K562 (cell line): ENCODE data around the gene PRR7. TPM values are rescaled to one million over a fixed set of nuclear protein-coding genes. Genes with fewer than 3 reads are reported as not detected.
A peak's percentile ranks its signal among the peaks of the same experiment; 100 is the strongest.

ENCODE experiments used
- ARID2 ChIP-seq: fragments of 450-650 bp; IDR thresholded peaks from 2 replicates; pipeline ENCODE4 v1.6.1; 2017; ENCODE audit warnings: antibody characterized with exemption, mild to moderate bottlenecking
- BHLHE40 ChIP-seq: IDR thresholded peaks from 2 replicates; pipeline ENCODE4 v1.6.1; 2011; ENCODE audit warnings: low read length, improper control_type of control experiment
- FOXM1 ChIP-seq, 2 experiments: fragments of 450-650 bp in 1 of 2; sonication (generic) in 1 of 2; formaldehyde crosslinking in 1 of 2; IDR thresholded peaks; 2 replicates each; pipeline versions ENCODE4 v1.6.1 to v1.9.0; 2017 to 2022; ENCODE audit warnings: low read depth in 2 of 2, mild to moderate bottlenecking in 2 of 2, missing genetic modification reagents in 1 of 2, moderate library complexity in 1 of 2
- GABPB1 ChIP-seq: sonication (generic); formaldehyde crosslinking; IDR thresholded peaks from 2 replicates; pipeline ENCODE4 v1.8.0; 2022; ENCODE audit warnings: mild to moderate bottlenecking, missing genetic modification reagents
- MTF1 ChIP-seq: fragments of 250-450 bp; sonication (Bioruptor Pico); IDR thresholded peaks from 2 replicates; pipeline ENCODE4 v1.9.0; 2021; ENCODE audit warnings: moderate library complexity, mild to moderate bottlenecking, inconsistent platforms, borderline replicate concordance
- MYNN ChIP-seq, 2 experiments: sonication (generic); formaldehyde crosslinking in 1 of 2; IDR thresholded peaks; 2 replicates each; pipeline versions ENCODE4 v1.5.0 to v1.6.1; 2016 to 2020; ENCODE audit warnings: antibody characterized with exemption in 1 of 2, missing genetic modification reagents in 1 of 2
- NCOA6 ChIP-seq: fragments of 450-650 bp; IDR thresholded peaks from 2 replicates; pipeline ENCODE4 v1.6.1; 2017; ENCODE audit warnings: mild to moderate bottlenecking
- NEUROD1 ChIP-seq: fragments of 150-350 bp; IDR thresholded peaks from 2 replicates; pipeline ENCODE4 v1.6.1; 2014; ENCODE audit warnings: borderline replicate concordance, low read length, low read depth; ENCODE audit not compliant: partially characterized antibody
- NRF1 ChIP-seq, 2 experiments: fragments of 450-650 bp; IDR thresholded peaks in 1 of 2; conservative IDR thresholded peaks in 1 of 2; 2 replicates each; pipeline ENCODE4 v1.6.1; 2014; ENCODE audit warnings: mild to moderate bottlenecking in 2 of 2
- RBFOX2 ChIP-seq: fragments of 200-400 bp; formaldehyde crosslinking; IDR thresholded peaks from 2 replicates; pipeline ENCODE4 v1.6.1; 2017; ENCODE audit warnings: low read depth, mild to moderate bottlenecking, low read length, moderate library complexity
- RCOR1 ChIP-seq, 2 experiments: IDR thresholded peaks; 2 replicates each; pipeline ENCODE4 v1.6.1; 2012; ENCODE audit warnings: low read depth in 2 of 2, low read length in 2 of 2, borderline replicate concordance in 1 of 2, improper control_type of control experiment in 1 of 2
- TCF3 ChIP-seq: sonication (generic); formaldehyde crosslinking; IDR thresholded peaks from 2 replicates; pipeline ENCODE4 v1.4.0; 2020; ENCODE audit warnings: mild to moderate bottlenecking, missing genetic modification reagents
- TEAD1 ChIP-seq, 2 experiments: fragments of 450-650 bp in 1 of 2; sonication (generic) in 1 of 2; formaldehyde crosslinking; IDR thresholded peaks; 2 replicates each; pipeline versions ENCODE4 v1.4.0 to v1.8.0; 2020 to 2022; ENCODE audit warnings: mild to moderate bottlenecking in 2 of 2, missing genetic modification reagents in 1 of 2
- U2AF1 ChIP-seq: fragments of 200-400 bp; formaldehyde crosslinking; optimal IDR thresholded peaks from 2 replicates; pipeline ENCODE3; 2017; ENCODE audit warnings: mild to moderate bottlenecking, low read depth, low read length, moderate library complexity
- ZBTB7A ChIP-seq: IDR thresholded peaks from 2 replicates; pipeline ENCODE4 v1.6.1; 2011; ENCODE audit warnings: low read depth, mild to moderate bottlenecking, low read length, moderate library complexity, borderline replicate concordance; ENCODE audit not compliant: control insufficient read depth
- polyA plus RNA-seq, 8 experiments: library from polyadenylated mRNA; depleted of rRNA in 4 of 8; stranded (reverse) in 5 of 8; unstranded in 3 of 8; fragments of >200 nt; fragmentation: Nextera tagmentation in 2 of 8; fragmentation: Illumina TruSeq in 1 of 8; extraction: Ambion mirVana in 2 of 8; extraction: Trizol in 1 of 8; gene quantifications; 2 replicates each; pipeline versions ENCODE4 v1.2.1 to v1.2.3, GENCODE V29; 2011 to 2014; ENCODE audit warnings: inconsistent platforms in 1 of 8, missing spikeins in 1 of 8
- total RNA-seq, 7 experiments: library from RNA; depleted of rRNA in 6 of 7; stranded (reverse); fragments of >200 nt in 6 of 7; fragmentation: Illumina TruSeq in 2 of 7; extraction: Trizol in 2 of 7; gene quantifications; 2 replicates each; pipeline versions ENCODE4 v1.2.1 to v1.2.3, GENCODE V29; 2011 to 2021; ENCODE audit warnings: low replicate concordance in 1 of 7
- TF ChIP-seq, protein P1 (sequence below): fragments of 450-650 bp; IDR thresholded peaks from 2 replicates; pipeline ENCODE4 v1.6.1; 2016
- TF ChIP-seq, protein P2 (sequence below), 2 experiments: fragments of 200-800 bp in 1 of 2; sonication (Bioruptor generic) in 1 of 2; sonication (generic) in 1 of 2; formaldehyde crosslinking in 1 of 2; IDR thresholded peaks in 1 of 2; conservative IDR thresholded peaks in 1 of 2; 2 replicates each; pipeline versions ENCODE4 v1.5.0 to v1.6.1; 2016 to 2020; ENCODE audit warnings: missing compliant biosample characterization in 1 of 2, missing genetic modification characterization in 1 of 2, missing genetic modification reagents in 1 of 2
- TF ChIP-seq, protein P3 (sequence below): fragments of 250-450 bp; sonication (Bioruptor Pico); IDR thresholded peaks from 2 replicates; pipeline ENCODE4 v1.4.0; 2020; ENCODE audit warnings: mild to moderate bottlenecking
- TF ChIP-seq, protein P4 (sequence below), 2 experiments: IDR thresholded peaks; 2 replicates each; pipeline ENCODE4 v1.6.1; 2012; ENCODE audit warnings: improper control_type of control experiment in 2 of 2, low read depth in 2 of 2, low read length in 2 of 2, borderline replicate concordance in 1 of 2

The PRR7 gene
- total and polyA plus RNA-seq, 9 of the 15 experiments (the other 6 are each of a cell fraction or from before 2014, with no cell fraction given): 0.80 to 11.3 (median 10.4) TPM; not detected in 4

DNA sequence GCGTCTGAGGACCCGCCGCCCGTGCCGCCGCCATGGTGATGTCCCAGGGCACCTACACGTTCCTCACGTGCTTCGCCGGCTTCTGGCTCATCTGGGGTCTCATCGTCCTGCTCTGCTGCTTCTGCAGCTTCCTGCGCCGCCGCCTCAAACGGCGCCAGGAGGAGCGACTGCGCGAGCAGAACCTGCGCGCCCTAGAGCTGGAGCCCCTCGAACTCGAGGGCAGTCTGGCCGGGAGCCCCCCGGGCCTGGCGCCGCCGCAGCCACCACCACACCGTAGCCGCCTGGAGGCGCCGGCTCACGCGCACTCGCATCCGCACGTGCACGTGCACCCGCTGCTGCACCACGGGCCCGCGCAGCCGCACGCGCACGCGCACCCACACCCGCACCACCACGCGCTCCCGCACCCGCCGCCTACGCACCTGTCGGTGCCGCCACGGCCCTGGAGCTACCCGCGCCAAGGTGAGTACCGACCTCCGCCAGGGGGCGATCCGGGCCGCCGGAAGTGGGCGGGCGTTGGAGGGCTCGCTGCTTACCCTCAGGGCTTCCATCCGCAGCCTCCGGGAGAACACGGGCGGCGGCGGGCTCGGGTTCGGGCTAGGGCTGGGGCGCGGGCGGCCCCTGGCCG is 8.5 kb downstream of the PRR7 start (continued):
- TF ChIP-seq, protein P1, sequence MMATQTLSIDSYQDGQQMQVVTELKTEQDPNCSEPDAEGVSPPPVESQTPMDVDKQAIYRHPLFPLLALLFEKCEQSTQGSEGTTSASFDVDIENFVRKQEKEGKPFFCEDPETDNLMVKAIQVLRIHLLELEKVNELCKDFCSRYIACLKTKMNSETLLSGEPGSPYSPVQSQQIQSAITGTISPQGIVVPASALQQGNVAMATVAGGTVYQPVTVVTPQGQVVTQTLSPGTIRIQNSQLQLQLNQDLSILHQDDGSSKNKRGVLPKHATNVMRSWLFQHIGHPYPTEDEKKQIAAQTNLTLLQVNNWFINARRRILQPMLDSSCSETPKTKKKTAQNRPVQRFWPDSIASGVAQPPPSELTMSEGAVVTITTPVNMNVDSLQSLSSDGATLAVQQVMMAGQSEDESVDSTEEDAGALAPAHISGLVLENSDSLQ: no peak
- TF ChIP-seq TEAD1 (CRISPR knock-in tag; IDR thresholded peaks at IDR 0.05) (peak in 1 of 2 experiments; percentile 42; a peak in 1 of 4 replicates), FOXM1 (IDR thresholded peaks at IDR 0.05; ENCODE audit: low read depth) (no peak), FOXM1 (CRISPR knock-in tag; IDR thresholded peaks at IDR 0.05; ENCODE audit: low read depth) (peak; percentile 93; the same call in 1 of the 2 replicates), TCF3 (CRISPR knock-in tag) (peak; percentile 33; the same call in 1 of the 2 replicates), RBFOX2 (peak; percentile 85), NEUROD1 (peak; percentile 79), RCOR1 (IDR thresholded peaks at IDR 0.05; ENCODE audit: borderline replicate concordance in 1 of 2, low read depth in 2 of 2, low read length in 2 of 2) (peak in 1 of 2 experiments; percentile 75; a peak in 1 of 4 replicates), GABPB1 (CRISPR knock-in tag) (peak; percentile 93), MYNN (IDR thresholded peaks at IDR 0.05) (peak; percentile 64; the same call in 1 of the 2 replicates), MYNN (CRISPR knock-in tag; IDR thresholded peaks at IDR 0.05) (no peak), U2AF1 (peak; percentile 36), NCOA6 (peak; percentile 17; the same call in 1 of the 2 replicates), BHLHE40 (peak; percentile 93), MTF1 (CRISPR knock-in tag) (no peak), ARID2 (no peak), ZBTB7A (peak; percentile 75), NRF1 (conservative IDR thresholded peaks at IDR 0.05 in 1 of 2, IDR thresholded peaks at IDR 0.05 in 1 of 2) (peak; percentile 92 to 93)
- TF ChIP-seq, protein P2, sequence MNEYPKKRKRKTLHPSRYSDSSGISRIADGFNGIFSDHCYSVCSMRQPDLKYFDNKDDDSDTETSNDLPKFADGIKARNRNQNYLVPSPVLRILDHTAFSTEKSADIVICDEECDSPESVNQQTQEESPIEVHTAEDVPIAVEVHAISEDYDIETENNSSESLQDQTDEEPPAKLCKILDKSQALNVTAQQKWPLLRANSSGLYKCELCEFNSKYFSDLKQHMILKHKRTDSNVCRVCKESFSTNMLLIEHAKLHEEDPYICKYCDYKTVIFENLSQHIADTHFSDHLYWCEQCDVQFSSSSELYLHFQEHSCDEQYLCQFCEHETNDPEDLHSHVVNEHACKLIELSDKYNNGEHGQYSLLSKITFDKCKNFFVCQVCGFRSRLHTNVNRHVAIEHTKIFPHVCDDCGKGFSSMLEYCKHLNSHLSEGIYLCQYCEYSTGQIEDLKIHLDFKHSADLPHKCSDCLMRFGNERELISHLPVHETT (CRISPR knock-in tag; conservative IDR thresholded peaks at IDR 0.05 in 1 of 2, IDR thresholded peaks at IDR 0.05 in 1 of 2): peak in 1 of 2 experiments; percentile 25; a peak in 1 of 4 replicates
- TF ChIP-seq, protein P3, sequence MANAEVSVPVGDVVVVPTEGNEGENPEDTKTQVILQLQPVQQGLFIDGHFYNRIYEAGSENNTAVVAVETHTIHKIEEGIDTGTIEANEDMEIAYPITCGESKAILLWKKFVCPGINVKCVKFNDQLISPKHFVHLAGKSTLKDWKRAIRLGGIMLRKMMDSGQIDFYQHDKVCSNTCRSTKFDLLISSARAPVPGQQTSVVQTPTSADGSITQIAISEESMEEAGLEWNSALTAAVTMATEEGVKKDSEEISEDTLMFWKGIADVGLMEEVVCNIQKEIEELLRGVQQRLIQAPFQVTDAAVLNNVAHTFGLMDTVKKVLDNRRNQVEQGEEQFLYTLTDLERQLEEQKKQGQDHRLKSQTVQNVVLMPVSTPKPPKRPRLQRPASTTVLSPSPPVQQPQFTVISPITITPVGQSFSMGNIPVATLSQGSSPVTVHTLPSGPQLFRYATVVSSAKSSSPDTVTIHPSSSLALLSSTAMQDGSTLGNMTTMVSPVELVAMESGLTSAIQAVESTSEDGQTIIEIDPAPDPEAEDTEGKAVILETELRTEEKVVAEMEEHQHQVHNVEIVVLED (CRISPR knock-in tag): peak; percentile 65
- TF ChIP-seq, protein P4, sequence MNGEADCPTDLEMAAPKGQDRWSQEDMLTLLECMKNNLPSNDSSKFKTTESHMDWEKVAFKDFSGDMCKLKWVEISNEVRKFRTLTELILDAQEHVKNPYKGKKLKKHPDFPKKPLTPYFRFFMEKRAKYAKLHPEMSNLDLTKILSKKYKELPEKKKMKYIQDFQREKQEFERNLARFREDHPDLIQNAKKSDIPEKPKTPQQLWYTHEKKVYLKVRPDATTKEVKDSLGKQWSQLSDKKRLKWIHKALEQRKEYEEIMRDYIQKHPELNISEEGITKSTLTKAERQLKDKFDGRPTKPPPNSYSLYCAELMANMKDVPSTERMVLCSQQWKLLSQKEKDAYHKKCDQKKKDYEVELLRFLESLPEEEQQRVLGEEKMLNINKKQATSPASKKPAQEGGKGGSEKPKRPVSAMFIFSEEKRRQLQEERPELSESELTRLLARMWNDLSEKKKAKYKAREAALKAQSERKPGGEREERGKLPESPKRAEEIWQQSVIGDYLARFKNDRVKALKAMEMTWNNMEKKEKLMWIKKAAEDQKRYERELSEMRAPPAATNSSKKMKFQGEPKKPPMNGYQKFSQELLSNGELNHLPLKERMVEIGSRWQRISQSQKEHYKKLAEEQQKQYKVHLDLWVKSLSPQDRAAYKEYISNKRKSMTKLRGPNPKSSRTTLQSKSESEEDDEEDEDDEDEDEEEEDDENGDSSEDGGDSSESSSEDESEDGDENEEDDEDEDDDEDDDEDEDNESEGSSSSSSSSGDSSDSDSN (IDR thresholded peaks at IDR 0.05; ENCODE audit: borderline replicate concordance in 1 of 2, low read depth in 2 of 2, low read length in 2 of 2): peak in 1 of 2 experiments; percentile 72; a peak in 1 of 4 replicates
